Activated CD4-positive, CD25-positive, alpha-beta regulatory T cell treated with anti-CD3 and anti-CD28 coated beads, Interleukin-2, amount 50 U/mL, for 16 hours (primary cell): Measurements from ENCODE around the gene SLC7A6.
"Not testable (repeated sequence)": the region's sequence is repeated elsewhere in the genome, so short reads cannot be mapped to it uniquely, and the experiment has no call there.

Experiments
- DNase-seq: peaks from one replicate; pipeline ENCODE4 v3.0.0-alpha.2; 2020; ENCODE audit warnings: low read depth, low spot score

Gene SLC7A6

GRCh38 chr16:68283801-68284598 lies 19.7 kb downstream of the SLC7A6 start:
- DNase-seq: no peak

DNA sequence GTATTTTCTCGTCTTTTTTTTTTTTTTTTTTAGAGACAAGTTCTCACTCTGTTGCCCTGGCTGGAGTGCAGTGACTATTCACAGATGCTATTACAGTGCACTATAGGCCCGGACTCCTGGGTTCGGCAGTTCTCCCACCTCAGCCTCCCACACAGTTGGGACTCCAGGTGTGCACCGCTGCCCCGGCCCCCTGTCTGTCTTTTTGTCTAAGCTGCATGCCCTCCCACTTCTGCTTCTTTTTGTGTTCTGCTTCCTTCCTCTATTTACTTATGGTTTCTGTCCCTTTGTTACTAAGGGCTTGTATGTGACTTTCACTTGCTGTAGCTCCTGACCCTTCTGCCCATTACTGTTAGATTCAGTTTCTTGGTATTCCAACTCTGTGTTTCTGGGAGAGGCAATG lies 20.5 kb downstream of the SLC7A6 start:
- no peak for DNase-seq

DNA sequence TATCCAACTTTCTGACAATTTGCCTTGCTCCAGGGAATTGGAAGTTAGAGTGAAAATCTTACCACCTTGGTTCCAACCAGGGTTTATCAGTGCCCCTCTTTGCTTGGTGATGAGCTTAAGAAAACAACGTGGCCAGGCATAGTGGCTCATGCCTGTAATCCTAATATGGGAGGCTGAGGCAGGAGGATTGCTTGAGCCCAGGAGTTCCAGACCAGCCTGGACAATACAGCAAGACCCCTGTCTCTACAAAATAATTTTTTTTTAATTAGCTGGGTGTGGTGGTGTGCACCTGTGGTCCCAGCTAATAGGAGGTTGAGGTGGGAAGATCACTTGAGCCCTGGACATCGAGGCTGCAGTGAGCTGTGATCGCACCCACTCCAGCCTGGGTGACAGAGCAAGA lies 21.4 kb downstream of the SLC7A6 start:
- no peak for DNase-seq

DNA sequence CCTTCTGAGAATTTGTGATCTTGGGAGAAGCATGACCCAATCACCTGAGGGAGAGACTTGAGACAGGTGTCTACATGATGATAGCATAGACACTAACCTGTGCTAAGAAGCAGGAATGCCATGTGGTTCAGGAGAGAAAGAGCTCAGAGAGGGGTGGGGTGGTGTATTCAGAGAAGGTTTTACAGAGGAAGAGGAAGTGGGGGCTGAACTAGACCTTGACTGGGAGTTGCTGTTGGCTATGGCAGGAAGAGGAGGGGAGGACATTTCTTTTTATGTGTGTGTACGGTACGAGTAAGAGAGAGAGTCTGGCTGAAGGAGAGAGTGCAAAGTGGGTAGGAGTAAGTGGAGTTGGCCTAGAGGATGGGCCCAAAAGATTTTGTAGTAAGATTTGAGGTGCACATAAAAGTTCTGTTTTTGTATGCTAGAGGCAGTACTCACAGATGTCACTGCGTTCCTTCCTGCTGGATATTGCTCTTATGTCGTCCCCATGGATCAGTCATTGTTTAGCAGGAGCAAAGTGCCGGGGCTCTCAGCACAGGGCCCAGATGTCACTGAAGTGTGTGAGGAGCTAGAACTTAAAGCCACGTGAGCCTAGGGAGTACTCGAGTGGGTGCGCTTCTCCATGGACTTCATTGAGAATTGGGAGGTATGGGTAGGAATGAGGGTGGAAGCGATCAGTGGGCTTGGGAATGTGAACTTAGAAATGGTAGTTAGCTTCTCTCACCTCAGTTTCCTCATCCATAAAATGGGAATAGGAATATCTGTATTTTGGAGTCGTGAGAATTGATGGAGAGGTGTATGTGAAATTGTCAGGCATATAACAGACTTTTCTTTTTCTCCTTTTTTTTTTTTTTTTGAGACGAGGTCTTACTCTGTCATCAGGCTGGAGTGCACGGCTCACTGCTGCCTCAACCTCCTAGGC lies 22.1 kb downstream of the SLC7A6 start:
- no peak for DNase-seq

DNA sequence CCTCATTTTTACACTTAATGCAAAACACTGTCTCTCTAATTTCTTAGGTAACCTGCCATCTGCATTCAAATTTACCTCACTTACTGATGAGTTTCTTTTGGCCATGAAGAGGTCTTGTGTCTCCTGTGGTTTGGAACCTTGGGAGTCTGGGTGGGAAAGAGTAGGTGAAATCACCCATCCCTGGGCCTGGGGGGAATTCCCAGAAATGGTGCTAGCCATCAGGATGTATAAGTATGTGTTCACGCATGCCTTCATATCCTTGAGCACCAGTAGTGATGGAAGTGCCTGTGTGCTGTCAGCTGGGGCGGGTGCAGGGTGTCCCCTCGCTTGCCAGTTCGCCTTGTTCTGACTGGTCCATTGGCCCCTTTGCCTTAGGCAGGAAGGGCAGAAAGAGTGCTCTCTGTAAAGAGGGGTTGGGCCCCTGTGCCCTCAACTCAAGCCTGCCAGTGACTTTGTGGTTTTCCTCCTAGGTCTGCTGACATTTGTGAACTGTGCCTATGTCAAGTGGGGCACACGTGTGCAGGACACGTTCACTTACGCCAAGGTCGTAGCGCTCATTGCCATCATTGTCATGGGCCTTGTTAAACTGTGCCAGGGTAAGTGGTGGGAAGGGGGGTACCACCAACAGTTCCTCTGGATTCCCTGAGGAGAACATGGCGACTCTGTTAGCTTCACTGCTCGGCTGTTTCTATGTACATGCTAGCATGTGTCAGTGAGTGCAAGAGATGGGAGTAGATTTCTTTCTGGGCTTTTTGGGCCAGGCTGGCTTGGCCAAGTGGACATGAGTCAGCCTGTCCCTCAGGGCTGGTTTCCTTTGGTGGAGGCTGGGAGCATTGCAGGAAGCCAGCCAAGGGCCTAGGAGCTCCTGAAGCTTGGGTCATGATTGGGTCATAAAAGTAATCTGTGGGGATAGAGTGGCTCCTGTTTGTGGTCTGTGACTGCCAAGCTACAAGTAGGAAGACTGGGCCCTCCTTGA lies 23.2 kb downstream of the SLC7A6 start:
- no peak for DNase-seq

GRCh38 chr16:68288252-68288650 lies 23.9 kb downstream of the SLC7A6 start:
- no peak for DNase-seq

GRCh38 chr16:68288796-68289195 lies 24.5 kb downstream of the SLC7A6 start:
- DNase-seq: not testable (repeated sequence)

GRCh38 chr16:68289202-68289601 lies 24.9 kb downstream of the SLC7A6 start:
- no peak for DNase-seq

GRCh38 chr16:68289621-68290329 lies 25.4 kb downstream of the SLC7A6 start:
- DNase-seq: no peak

- no peak for DNase-seq
These were observed 26.1 kb downstream of the SLC7A6 start for GRCh38 chr16:68290450-68290849.

DNA sequence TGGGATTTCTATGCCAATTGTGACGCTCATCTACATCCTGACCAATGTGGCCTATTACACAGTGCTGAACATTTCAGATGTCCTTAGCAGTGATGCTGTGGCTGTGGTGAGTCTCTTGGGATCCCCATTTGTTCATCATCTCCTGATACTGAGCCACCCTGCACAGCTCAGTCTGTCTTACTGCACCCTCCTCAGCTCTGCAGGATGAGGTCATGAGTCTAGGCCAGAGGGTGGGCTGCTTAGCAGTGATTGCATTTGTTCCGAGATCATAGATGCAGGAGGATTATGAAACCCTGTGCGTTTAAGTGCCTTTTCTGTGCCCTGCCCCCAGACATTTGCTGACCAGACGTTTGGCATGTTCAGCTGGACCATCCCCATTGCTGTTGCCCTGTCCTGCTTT lies 26.9 kb downstream of the SLC7A6 start:
- DNase-seq: no peak

DNA sequence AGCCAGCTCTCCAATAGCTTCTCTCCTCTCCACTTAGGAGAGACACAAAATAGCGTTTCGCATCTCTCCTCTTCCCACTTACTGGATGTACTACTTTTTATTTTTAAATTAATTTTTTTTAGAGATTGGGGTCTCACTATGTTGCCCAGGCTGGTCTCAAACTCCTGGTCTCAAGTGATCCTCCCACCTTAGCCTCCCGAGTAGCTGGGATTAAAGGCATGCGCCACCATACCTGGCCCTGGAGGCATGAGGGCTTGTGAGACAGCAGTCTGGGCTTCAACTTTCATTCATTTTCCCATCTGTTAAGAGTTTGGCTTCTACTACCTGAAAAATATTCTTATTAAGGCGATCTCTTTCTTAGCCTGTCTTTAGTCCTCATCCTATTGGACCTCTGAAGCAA lies 28.1 kb downstream of the SLC7A6 start:
- DNase-seq: no peak

- no peak for DNase-seq
These were observed 32.0 kb downstream of the SLC7A6 start for GRCh38 chr16:68296291-68296690.

GRCh38 chr16:68296693-68297092 lies 32.4 kb downstream of the SLC7A6 start:
- no peak for DNase-seq

DNA sequence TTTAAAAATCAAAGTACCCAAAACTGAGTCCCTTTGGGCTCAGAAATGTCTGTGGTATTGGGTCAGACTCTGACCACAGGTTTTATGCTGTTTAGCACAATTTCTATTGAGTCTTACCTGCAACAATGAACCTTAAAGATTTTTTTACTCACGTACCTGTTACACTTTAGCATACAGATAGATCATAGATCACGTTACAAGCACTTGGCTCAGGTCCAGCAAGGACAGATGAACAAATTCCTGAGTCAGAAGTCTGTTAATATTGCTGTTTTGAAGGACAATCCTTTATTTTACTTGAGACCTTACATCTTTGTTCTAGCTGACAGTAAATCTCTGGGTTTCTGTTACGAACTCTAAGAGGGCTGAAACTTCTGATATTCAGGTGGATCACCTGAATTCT lies 33.6 kb downstream of the SLC7A6 start:
- no peak for DNase-seq

DNA sequence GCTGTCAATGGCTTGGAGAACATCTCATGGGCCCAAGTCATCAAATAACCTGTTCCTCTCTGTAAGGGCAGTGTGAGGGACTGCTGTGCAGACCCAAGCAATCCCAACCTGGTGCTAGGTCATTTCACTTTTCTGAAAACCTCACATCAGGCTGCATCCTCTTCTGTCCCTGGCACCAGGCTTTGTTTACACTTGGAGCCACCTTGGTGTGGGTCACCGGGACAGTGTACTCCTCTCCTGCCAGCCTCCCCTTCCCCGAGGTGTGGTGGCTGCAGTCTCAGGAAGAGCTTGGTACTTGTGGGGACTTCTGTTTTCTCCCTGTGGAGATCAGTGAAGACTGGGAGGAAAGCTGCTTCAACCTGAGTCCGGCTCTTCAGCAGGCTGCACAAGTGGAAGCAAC lies 34.0 kb downstream of the SLC7A6 start:
- no peak for DNase-seq

DNA sequence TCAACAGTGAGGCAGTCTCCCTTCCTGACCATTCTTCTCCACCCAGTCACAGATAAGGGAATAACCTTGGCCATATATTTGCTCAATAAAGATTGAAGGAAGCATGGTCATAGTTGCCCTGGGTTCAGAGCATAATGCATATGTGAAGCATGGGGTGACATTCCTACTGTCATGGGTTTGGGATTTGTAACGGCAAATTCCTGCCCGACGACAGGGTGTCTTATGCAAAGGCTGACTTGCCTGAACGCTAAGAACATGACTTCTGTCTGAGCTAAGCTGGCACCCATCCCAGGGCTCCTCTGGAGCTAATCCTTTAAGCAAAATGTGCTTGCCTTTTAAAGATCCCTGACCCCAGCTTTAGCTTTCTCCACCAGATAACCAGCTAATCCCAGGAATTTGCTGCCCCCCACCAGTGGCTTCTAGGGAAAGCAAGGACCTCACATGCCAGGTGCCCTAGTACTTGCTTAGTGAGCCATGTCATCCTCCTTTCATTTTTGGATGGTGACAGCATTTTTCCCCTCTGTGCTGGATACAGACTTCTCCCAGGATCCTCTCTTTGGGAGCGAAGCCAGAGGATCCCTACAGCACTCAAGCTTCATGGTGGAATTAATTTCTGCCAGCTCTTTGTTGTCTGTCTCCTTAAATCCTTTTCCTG lies 34.7 kb downstream of the SLC7A6 start:
- DNase-seq: no peak

GRCh38 chr16:68299571-68300453 lies 35.5 kb downstream of the SLC7A6 start:
- DNase-seq: no peak

DNA sequence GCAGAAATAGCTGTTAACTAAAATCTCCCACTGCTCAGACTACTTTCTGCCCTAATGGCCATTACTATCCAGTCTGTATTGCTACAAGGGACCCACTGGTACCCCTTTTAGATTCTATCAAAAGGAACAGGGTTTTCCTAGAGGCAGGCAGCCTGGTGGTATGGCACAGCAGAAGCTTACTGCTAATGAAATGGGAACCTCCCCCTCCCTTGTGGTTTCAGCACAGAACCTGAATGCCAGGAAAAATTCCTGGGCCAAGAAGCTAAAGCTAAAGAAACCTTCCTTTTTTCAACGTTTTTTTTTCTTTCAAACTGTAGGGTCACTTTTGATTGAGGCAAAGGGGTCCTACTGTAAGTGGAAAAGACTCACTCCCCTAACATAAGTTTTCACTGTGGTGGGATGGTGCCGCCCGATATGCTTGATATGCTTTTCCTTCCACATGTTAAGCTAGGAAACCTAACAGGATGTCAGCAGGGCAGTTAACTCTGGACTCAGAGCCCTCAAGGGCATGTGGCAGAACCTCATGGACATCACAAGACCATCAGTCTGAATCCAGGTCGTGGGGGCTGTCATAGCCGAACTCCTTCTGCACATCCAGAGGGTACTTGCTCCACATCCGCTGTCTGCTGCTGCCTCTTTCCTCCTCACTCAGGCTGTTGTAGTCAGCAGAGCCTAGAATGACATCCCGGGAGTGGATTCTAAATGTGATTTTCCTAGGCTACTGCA lies 36.6 kb downstream of the SLC7A6 start:
- DNase-seq: no peak
